ENCODE results near the gene DDX1.
"Not testable (repeated sequence)": the region's sequence is repeated elsewhere in the genome, so short reads cannot be mapped to it uniquely, and the experiment has no call there.

DDX1 gene

GRCh38 chr2:15591692-15592463, at the start of gene DDX1:
DDX1 (plus strand) TSS chr2:15591868; CDS start chr2:15591934, 66 bp downstream.
- peak; percentile 82 for DNase-seq

GRCh38 chr2:15542269-15542668, 49.4 kb upstream of the DDX1 start:
- not testable (repeated sequence) for DNase-seq

DNA sequence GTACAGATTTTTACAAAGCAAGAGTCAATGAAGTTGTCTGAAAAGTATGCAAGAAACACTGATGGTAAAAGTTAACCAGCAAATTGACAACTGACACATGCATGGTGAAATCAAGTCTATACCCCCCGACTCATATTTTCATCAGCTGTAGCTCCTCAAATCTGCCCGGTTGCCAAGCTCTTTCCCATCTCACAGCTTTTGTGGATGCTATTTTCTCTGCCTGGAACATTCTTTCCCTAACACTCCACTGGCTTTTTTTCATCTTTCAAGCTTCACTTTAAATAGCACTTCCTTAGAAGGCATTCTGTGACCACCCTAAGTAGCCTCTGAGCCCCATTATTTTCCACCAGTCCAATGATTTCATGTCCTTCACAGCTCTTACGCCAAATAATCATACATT, 48.6 kb upstream of the DDX1 start:
- no peak for DNase-seq

DNA sequence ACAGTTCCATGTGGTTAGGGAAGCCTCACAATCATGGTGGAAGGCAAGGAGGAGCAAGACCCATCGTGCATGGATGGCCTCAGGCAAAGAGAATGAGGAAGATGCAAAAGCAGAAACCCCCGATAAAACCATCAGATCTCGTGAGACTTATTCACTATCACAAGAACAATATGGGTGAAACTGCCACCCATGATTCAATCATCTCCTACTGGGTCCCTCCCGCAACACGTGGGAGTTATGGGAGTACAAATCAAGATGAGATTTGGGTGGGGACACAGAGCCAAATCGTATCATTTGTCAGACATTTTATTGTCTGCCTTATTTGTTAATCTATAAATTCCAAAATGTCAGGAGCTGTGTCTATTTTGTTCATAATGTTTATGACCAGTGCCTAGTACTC, 48.1 kb upstream of the DDX1 start:
- no peak for DNase-seq

DNA sequence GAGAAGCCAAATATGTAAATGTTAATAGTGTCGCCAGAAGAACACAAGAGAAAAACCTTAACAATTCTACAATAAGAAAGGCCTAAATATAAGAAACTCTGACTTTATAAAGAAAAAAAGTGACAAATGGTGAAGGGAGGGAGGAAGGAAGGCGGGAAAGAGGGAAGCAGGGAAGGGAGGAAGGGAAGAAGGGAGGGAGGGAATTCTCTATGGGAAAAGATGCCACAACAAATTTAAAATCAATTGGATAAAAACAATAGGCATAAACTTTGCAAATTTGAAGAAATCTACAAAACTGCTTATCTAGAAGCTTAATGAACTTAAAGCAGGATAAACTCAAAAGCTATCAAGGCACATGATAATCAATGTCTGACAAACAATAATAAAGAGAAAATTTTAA, 47.4 kb upstream of the DDX1 start:
- DNase-seq = no peak

DNA sequence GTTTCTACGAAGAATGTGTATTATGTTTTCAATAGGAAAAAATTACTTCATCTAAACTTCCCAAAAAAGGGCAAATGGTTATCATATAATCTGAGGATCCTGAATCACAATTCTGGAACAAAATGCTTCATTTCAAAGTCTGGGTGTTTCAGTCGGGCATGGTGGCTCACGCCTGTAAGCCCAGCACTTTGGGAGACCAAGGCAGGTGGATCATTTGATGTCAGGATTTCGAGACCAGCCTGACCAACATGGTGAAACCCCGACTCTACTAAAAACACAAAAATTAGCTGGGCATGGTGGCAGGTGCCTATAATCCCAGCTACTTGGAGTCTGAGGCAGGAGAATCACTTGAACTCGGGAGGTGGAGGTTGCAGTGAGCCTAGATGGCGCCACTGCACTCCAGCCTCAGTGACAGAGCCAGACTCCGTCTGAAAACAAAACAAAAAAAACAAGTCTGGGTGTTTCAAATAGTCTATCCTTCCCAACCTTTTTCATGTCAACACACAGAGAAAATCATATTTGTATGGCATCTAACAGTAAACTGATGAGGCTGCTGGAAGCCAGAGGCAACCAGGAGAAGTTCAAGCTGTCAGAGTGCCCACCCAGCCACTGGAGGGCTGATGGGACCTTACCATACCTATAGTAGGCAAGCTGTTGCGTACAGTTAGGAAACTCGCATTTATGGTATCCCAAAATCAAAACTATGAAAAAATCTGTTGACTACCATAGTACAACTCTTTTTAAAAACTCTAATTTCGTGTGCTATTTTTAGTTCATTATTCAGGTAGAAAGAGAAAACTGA, 45.2 kb upstream of the DDX1 start:
- DNase-seq = peak; percentile 60

GRCh38 chr2:15547115-15547876, 44.4 kb upstream of the DDX1 start:
- peak; percentile 92 for DNase-seq

- no peak for DNase-seq
Observed at GRCh38 chr2:15548974-15549373, 42.7 kb upstream of the DDX1 start.

GRCh38 chr2:15553519-15553918, 38.1 kb upstream of the DDX1 start:
- no peak for DNase-seq

DNA sequence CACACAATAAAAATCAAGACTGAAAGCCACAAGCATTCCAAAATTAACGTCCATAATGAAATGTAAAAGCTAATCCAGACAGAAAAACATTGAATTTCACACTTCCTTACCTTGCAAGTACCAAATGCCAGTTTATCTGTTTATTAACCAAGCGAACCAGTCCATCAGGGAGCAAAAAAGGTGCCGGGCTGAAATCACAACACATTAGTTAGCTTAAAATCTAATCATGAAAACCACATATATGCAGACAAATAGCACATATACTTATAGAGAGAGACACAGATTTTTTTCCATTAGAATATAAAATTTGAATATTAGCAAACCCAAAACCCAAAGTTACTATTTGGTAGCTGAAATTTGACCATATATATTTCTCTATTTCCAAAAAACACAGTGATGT, 37.7 kb upstream of the DDX1 start:
- DNase-seq = no peak

GRCh38 chr2:15554525-15555218, 37.0 kb upstream of the DDX1 start:
- DNase-seq = no peak

GRCh38 chr2:15555760-15556193, 35.9 kb upstream of the DDX1 start:
- no peak for DNase-seq

- DNase-seq = no peak
Observed at GRCh38 chr2:15556311-15556930, 35.2 kb upstream of the DDX1 start.

DNA sequence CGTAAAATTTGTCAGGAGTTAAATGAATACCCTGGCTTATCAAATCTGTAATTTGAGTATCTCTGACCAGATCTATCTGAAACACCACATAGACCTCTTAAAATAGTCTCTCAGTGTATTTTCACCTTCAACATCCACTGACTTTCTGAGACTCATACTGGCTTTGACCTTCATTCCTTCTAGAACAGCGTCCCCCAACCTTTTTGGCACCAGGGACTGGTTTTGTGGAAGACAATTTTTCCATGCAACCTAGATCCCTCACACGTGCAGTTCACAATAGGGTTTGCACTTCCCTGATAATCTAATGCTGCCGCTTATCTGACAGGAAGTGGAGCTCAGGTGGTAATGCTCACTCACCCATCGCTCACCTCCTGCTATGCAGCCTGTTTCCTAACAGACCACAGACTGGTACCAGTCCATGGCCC, 33.8 kb upstream of the DDX1 start:
- no peak for DNase-seq

DNA sequence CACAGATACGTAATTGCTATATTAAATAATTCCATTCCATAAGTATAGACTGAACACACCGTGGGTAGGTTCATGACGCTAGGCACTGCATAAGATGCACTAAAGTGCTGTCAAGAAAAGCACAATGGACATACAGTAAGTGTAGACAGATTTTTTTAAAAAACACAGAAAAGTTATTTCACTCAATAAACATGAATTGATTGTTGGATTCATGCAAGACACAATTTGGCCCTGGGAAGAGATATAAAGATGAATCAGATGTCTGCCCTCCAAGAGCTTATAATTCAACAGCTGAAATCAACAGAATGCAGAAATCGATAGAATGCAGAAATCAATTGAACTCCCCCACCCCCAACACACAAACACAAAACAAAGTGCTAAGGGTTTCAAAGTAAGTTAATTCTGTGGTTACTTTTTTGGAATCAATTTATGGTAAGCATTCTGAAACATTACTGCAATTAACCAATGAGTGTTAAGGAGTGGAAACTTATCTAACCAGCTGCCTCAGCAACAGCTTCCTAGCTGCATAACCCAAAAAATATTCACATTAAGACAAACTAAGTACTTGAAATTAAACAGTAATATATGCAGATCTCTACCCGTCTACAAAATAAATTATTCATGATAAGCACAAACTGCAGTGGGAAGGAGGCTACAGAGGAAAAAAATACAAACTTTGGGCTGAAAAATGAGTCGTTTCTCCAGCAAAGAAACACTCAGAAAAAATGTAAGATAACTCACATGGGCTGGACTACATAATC, 32.1 kb upstream of the DDX1 start:
- DNase-seq = no peak

DNA sequence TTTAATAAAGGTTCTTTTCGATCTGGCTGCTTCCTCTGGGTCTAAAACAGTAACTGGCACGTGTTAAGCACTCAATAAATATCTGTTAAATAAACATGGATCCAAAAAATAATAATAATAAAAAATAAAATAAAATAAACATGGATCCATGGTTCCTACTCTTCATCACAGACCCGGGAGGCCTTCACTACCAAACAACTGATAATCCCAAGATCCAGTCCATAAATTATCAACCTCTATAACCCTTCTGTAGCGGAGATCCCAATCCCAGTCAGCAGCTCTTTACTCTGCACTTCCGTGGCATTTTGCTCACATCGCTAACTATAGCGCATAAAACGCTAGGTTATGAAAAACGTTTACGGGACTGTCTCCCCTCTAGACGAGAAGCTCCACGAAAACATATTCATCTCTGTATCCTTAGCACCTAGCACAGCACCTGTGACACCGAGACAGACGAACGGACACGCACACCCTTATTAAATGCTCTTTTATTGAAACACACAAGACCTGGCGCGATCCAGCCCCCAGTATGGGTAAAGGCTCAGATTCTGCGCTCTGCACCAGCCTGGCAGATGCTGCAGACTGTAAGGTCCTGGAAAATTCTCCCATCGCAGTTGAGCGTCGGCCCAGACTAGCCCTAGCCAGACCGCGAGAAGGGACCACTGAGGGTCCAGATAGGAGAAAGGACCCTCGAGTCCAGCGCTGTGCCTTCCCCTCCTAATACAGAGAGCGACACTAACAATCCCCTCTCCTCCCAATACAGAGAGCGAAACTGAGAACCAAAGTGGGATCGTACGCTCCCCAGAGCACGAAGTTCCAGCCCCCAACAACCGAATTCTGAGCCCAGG, 31.3 kb upstream of the DDX1 start:
- peak; percentile 71 for DNase-seq

DNA sequence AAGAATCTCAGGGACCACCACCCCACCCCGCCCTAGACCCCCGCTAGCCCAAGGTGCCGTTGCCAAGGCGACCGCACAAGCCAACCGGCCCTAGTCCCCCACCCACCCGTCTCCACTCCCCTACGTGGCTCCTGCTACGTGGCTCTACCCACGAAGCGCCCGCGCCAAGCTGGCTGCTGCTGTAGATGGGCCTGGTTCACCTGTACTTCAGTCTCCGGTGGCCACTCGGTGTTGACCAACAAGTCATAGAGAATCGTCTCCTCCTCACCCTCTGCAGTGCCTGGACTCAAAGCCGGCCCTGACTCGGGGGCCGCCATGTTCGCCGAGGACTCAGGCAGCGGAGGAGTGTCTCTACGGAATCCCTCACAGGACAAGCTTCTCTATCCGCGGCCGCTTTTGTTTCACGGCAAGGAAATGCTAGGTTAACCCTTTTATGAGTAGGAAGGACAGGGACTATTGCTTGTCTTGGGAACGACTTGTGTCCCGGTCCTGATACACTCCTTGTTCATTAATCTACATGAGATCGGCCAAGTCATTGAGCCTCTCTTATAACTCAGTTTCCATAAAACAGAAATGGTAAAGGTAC, 30.6 kb upstream of the DDX1 start, which contains the start of gene NBAS:
Gene NBAS (minus strand): TSS at position 347 of the 586 bp plus-strand sequence. CDS start 30 bp downstream, at position 317.
- peak; percentile 86 for DNase-seq

- DNase-seq = no peak
Observed at GRCh38 chr2:15561574-15562344, 29.9 kb upstream of the DDX1 start.

All from NCI-H1694 treated with DMSO at 0.1 percent for 48 hours (cell line).